Measurements from ENCODE around the gene SORCS2.

- TF ChIP-seq GATA2 (IDR thresholded peaks at IDR 0.05; ENCODE audit: low read depth, low read length) (no peak), GATA3 (IDR thresholded peaks at IDR 0.05; ENCODE audit: low read depth, low read length) (no peak)
Measured at GRCh38 chr4:7491915-7492314, 299.6 kb downstream of the SORCS2 start.

Measured in SH-SY5Y (cell line).